ENCODE measurements around the gene ENTHD1.

ENTHD1 gene

DNA sequence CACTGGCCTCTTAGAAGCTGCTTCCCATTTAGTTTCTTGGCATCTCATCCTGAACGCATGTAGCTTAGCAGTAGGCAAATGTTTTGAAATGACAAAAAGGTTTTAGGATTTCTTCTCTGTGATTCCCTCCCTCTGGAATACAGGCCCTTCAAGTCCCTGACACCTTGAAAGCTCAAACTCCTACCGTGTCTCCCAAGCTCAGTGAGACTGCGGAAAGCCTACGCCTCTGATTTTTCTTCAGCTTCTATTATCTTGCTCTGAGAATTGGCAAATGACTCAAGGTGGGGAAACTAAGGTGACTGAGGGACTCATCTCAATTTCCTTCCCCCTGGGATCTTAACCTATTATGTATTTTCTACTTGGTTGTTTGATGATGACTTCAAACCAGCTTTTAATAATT is 130.3 kb downstream of the ENTHD1 start:
- Histone ChIP-seq H3K4me3 (ENCODE audit: low read depth, low read length) (no peak overlapping the region), H3K9me3 (no peaks in the 10 kb centered on the region), H3K4me1 (no peaks in the 10 kb centered on the region), H3K27me3 (peaks cover 20% of the 10 kb centered on the region), H3K36me3 (no peaks in the 10 kb centered on the region)
- DNase-seq: no peak
- TF ChIP-seq, protein P1, sequence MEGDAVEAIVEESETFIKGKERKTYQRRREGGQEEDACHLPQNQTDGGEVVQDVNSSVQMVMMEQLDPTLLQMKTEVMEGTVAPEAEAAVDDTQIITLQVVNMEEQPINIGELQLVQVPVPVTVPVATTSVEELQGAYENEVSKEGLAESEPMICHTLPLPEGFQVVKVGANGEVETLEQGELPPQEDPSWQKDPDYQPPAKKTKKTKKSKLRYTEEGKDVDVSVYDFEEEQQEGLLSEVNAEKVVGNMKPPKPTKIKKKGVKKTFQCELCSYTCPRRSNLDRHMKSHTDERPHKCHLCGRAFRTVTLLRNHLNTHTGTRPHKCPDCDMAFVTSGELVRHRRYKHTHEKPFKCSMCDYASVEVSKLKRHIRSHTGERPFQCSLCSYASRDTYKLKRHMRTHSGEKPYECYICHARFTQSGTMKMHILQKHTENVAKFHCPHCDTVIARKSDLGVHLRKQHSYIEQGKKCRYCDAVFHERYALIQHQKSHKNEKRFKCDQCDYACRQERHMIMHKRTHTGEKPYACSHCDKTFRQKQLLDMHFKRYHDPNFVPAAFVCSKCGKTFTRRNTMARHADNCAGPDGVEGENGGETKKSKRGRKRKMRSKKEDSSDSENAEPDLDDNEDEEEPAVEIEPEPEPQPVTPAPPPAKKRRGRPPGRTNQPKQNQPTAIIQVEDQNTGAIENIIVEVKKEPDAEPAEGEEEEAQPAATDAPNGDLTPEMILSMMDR (IDR thresholded peaks at IDR 0.05; ENCODE audit: low read depth, low read length): no peak

DNA sequence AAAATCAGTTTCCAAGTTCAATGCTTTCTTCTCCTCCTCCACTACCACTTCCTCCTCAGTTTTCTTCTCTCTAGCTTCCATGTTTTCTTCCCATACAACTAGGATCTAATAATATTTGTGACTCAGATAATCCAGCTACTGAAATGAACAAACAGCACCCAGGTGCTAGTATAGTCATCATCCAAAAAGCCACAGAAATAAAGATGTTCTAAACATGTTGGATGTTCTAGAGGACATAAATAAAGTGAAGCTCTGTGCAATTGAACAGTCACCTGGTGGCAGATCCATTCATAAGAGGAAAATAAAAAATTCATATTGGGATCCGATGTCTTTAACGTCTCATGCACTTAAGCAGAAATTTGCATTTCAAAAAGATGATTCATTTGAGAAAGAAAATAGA is 142.8 kb downstream of the ENTHD1 start:
- H3K36me3 ChIP-seq: no peaks in the 10 kb centered on the region
- peaks cover 46% of the 10 kb centered on the region for H3K27me3 ChIP-seq
- H3K4me3 ChIP-seq (ENCODE audit: low read depth, low read length): no peak overlapping the region
- TF ChIP-seq, protein P1 (IDR thresholded peaks at IDR 0.05; ENCODE audit: low read depth, low read length): no peak
- no peaks in the 10 kb centered on the region for H3K9me3 ChIP-seq
- DNase-seq: no peak
- no peaks in the 10 kb centered on the region for H3K4me1 ChIP-seq

GRCh38 chr22:39748877-39749276 is 144.7 kb downstream of the ENTHD1 start:
- no peak overlapping the region for H3K4me3 ChIP-seq (ENCODE audit: low read depth, low read length)
- no peaks in the 10 kb centered on the region for H3K4me1 ChIP-seq
- H3K36me3 ChIP-seq: no peaks in the 10 kb centered on the region
- H3K27me3 ChIP-seq: peaks cover 49% of the 10 kb centered on the region
- no peak for DNase-seq
- no peaks in the 10 kb centered on the region for H3K9me3 ChIP-seq
- TF ChIP-seq, protein P1 (IDR thresholded peaks at IDR 0.05; ENCODE audit: low read depth, low read length): no peak

GRCh38 chr22:39746600-39747262 is 146.8 kb downstream of the ENTHD1 start:
- DNase-seq: no peak
- Histone ChIP-seq H3K4me1 (no peaks in the 10 kb centered on the region), H3K36me3 (no peaks in the 10 kb centered on the region), H3K4me3 (ENCODE audit: low read depth, low read length) (no peak overlapping the region), H3K27me3 (peaks cover 51% of the 10 kb centered on the region), H3K9me3 (no peaks in the 10 kb centered on the region; the same call in none of the 2 replicates)
- TF ChIP-seq, protein P1 (IDR thresholded peaks at IDR 0.05; ENCODE audit: low read depth, low read length): no peak

- Histone ChIP-seq H3K27me3 (peaks cover 46% of the 10 kb centered on the region), H3K9me3 (no peaks in the 10 kb centered on the region; the same call in none of the 2 replicates), H3K36me3 (no peaks in the 10 kb centered on the region), H3K4me3 (ENCODE audit: low read depth, low read length) (no peak overlapping the region), H3K4me1 (no peaks in the 10 kb centered on the region)
- TF ChIP-seq, protein P1 (IDR thresholded peaks at IDR 0.05; ENCODE audit: low read depth, low read length): no peak
- no peak for DNase-seq
Measured at GRCh38 chr22:39745789-39746188, 147.8 kb downstream of the ENTHD1 start.

DNA sequence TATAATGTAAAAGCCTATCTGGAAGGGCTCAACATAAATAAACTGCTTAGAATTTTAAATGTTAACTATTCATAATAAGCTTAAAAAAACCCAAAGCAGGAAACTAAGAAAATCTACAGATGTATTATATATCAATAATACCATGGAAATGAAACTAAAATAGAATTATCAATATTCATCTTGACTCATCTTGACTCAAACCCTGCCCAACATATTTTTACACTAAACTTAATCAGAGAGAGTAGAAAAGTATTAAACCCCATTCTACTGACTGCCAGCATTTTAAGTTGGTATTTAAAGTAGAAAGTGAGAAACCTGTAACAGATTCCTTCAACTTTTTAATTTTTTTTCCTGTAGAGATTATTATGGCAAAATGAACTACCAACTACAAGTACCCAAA is 149.2 kb downstream of the ENTHD1 start:
- no peak for DNase-seq
- TF ChIP-seq, protein P1 (IDR thresholded peaks at IDR 0.05; ENCODE audit: low read depth, low read length): no peak

More for the DNA sequence above, 149.2 kb downstream of the ENTHD1 start:
- no peaks in the 10 kb centered on the region for H3K36me3 ChIP-seq
- H3K9me3 ChIP-seq: no peaks in the 10 kb centered on the region; the same call in none of the 2 replicates
- H3K4me1 ChIP-seq: no peaks in the 10 kb centered on the region
- peaks cover 44% of the 10 kb centered on the region for H3K27me3 ChIP-seq
- no peak overlapping the region for H3K4me3 ChIP-seq (ENCODE audit: low read depth, low read length)

All from BE2C (cell line).